Measurements from ENCODE around the gene ADK.

- TF ChIP-seq CTCF (conservative IDR thresholded peaks at IDR 0.05) (peak; percentile 60), EZH2 (IDR thresholded peaks at IDR 0.05; ENCODE audit: low read depth) (no peak)
Measured at GRCh38 chr10:74419958-74420375, 268.9 kb downstream of the ADK start.
